Measurements from ENCODE around the gene PTPRA. TPM values are rescaled to one million over a fixed set of nuclear protein-coding genes. Genes with fewer than 3 reads are reported as not detected.

Gene PTPRA
- total RNA-seq, 1 experiment from 2014 or later = 45.2 TPM

DNA sequence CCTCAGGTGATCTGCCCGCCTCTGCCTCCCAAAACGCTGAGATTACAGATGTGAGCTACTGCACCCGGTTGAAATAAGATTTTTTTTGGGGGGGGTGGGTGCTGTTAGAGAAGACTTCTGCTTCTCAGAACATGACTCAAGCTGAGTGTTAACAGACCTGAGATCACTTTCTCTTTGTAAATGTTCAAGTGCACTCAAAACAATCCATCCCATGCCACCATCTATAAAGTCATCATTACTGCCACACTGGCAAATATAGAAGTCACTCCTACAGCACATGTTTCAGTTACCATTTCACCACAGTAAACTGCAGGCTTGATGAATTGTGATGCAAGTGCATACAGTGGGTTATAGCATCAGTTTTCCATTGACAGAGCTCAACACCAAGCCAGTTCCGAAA, 23.8 kb upstream of the PTPRA start:
- H3K27me3 Mint-ChIP-seq (ENCODE audit: low read depth) = no peaks in the 10 kb centered on the region; the same call in 1 of the 2 replicates
- WGBS (ENCODE audit: extremely low coverage, insufficient read length, low lambda C conversion rate) = no CpG with 5 or more reads among the region's 4 CpGs
- H2AK5ac ChIP-seq (ENCODE audit: insufficient read length, low read length) = no peak overlapping the region
- no peaks in the 10 kb centered on the region for H3K27me3 ChIP-seq (ENCODE audit: insufficient read depth, low read length)
- H2AFZ ChIP-seq (ENCODE audit: low read length) = no peak overlapping the region
- H3T11ph ChIP-seq (ENCODE audit: low read length) = no peak overlapping the region
- no peak overlapping the region for H2BK20ac ChIP-seq (ENCODE audit: low read depth, low read length, poor library complexity, severe bottlenecking)
- no peak for TF ChIP-seq CTCF (conservative IDR thresholded peaks at IDR 0.05)
- no peaks in the 10 kb centered on the region for H3K36me3 Mint-ChIP-seq (ENCODE audit: insufficient read depth in 1 of 3, low read depth in 3 of 3)
- no peak overlapping the region for H3K23ac ChIP-seq (ENCODE audit: insufficient read length, low read depth, low read length)
- H2BK15ac ChIP-seq (ENCODE audit: low read depth, low read length) = no peak overlapping the region
- H3K23me2 ChIP-seq (ENCODE audit: insufficient read length, low read depth, low read length, poor library complexity, severe bottlenecking) = no peaks in the 10 kb centered on the region
- no peak overlapping the region for H3K4ac ChIP-seq (ENCODE audit: low read depth, low read length)
- no peak overlapping the region for H3K27ac ChIP-seq (ENCODE audit: insufficient read length, low read depth, low read length)
- no peak overlapping the region for H4K91ac ChIP-seq (ENCODE audit: insufficient read length, low read depth, low read length)
- H3K18ac ChIP-seq (ENCODE audit: insufficient read length, low read depth, low read length) = no peak overlapping the region
- no peak overlapping the region for H3K9ac ChIP-seq (ENCODE audit: extremely low read depth, insufficient read length, low read length)
- DNase-seq = no peak
- no peaks in the 10 kb centered on the region; a peak in 1 of 5 replicates for H3K9me3 Mint-ChIP-seq
- no peak overlapping the region for H2BK120ac ChIP-seq (ENCODE audit: low read depth, low read length, poor library complexity, severe bottlenecking)
- H3K4me1 Mint-ChIP-seq = peaks cover 3% of the 10 kb centered on the region in 2 experiments
- no peak overlapping the region for H3K27ac Mint-ChIP-seq
- H3K79me1 ChIP-seq (ENCODE audit: insufficient read depth, low read depth, low read length, poor library complexity, severe bottlenecking) = no peaks in the 10 kb centered on the region
- no peak overlapping the region for H4K5ac ChIP-seq (ENCODE audit: insufficient read length, low read depth, low read length)
- H3K4me1 ChIP-seq (ENCODE audit: insufficient read depth, low read length) = no peaks in the 10 kb centered on the region
- no peak overlapping the region for H3K4me2 ChIP-seq (ENCODE audit: insufficient read depth, insufficient read length, low read length)
- H2BK5ac ChIP-seq (ENCODE audit: insufficient read length, low read length) = no peak overlapping the region
- H3K79me2 ChIP-seq (ENCODE audit: insufficient read depth, low read length) = no peaks in the 10 kb centered on the region
- H4K8ac ChIP-seq (replicated peaks; ENCODE audit: insufficient read length, low read depth, low read length) = no peak overlapping the region
- no peak overlapping the region for H3K56ac ChIP-seq (ENCODE audit: insufficient read length, low read depth, low read length)
- no peak overlapping the region for H3K14ac ChIP-seq (ENCODE audit: insufficient read depth, low read length)
- H2BK12ac ChIP-seq (ENCODE audit: insufficient read length, low read depth, low read length) = no peak overlapping the region
- H4K20me1 ChIP-seq (ENCODE audit: control insufficient read depth, insufficient read depth, insufficient read length) = no peaks in the 10 kb centered on the region
- H3K4me3 Mint-ChIP-seq = no peak overlapping the region
- no peaks in the 10 kb centered on the region for H3K9me3 ChIP-seq (ENCODE audit: control insufficient read depth, low read depth, low read length)
